D341Med (cell line): ENCODE data around the gene MAST4.
"Not testable (repeated sequence)": the region's sequence is repeated elsewhere in the genome, so short reads cannot be mapped to it uniquely, and the experiment has no call there.

ENCODE experiments used
- DNase-seq: peaks from one replicate; pipeline ENCODE4 v3.0.0; 2012; ENCODE audit warnings: low spot score

The MAST4 gene

DNA sequence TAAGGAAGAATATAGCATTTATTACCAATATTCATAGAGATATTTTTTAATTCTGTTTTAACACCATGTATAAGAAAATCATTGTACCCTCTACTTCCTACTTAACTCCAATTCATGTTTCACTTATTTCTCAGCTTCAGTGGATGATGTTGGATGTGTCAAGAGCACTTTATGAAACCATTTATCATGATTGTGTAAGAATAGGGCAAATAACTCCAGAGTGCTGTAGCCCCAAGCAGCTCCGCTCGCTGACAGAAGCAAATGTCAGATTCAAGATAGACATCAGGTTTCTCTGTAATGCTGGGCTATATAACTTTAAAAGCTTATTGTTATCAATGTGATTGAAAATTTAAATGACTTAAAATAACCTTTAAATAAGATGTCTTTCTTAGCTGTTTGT lies 50.4 kb downstream of the MAST4 start:
- no peak for DNase-seq

- DNase-seq: no peak
Observed at GRCh38 chr5:66647146-66647856, 51.1 kb downstream of the MAST4 start.

GRCh38 chr5:66652818-66653217 lies 56.6 kb downstream of the MAST4 start:
- DNase-seq: no peak

GRCh38 chr5:66653325-66653724 lies 57.1 kb downstream of the MAST4 start:
- no peak for DNase-seq

DNA sequence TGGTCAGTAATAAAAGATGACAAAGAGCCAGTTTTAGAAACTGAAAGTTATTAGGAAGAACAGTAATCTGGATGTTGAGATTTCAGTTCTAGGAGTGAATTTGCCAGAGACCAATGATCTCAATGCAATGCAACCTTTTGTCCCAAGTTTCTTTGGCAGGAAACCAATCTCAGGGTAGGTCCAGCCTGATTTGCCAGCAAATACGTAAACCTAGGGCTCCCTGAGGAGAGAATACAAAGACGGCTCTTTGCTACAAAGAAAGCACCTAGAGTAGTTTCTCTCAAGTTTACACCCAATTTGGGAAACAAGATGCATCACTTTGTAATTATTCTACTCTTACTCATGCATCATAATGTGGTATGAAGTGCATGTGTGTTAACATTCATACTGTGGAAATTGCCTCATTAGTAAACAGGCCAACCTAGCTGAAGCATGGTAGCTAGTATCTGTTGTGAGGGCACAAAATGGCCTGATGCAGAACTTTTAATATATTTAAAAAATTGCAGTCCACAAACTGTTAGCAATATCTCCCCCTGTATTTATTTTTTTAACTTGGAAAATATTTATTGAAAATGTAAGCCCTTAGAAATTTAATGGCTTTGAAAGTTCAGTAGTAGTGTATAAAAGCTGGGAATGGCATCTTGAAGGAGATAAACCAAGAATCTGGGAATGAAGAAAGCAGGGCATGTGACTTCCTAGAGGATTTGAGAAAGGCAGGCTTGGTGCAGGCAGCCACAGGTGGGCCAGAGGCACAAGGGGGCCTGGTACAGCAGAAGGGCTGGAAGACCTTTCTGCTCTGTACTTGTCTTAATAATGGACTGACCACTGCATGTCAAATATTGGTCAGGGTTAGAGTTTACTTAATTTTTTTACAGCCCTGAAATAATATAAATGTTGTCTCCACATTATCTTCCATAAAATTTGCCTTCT lies 59.5 kb downstream of the MAST4 start:
- DNase-seq: no peak

GRCh38 chr5:66658516-66658915 lies 62.3 kb downstream of the MAST4 start:
- DNase-seq: no peak

DNA sequence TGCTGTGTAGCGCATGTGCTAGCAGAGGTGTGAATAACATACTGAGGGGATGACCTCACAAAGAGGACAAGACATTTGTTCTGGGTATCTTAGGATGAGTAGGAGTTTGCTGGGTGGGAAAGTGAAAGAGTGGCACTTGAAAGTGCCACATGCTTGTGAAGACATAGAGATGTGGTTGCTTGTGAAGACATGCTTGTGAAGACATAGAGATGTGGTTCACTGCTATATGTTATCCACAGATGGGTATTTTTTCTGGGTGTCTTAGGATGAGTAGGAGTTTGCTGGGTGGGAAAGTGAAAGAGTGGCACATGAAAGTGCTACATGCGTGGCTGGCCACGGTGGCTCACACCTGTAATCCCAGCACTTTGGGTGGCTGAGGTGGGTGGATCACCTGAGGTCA lies 63.6 kb downstream of the MAST4 start:
- DNase-seq: no peak

GRCh38 chr5:66660396-66660795 lies 64.2 kb downstream of the MAST4 start:
- no peak for DNase-seq

- no peak for DNase-seq
Observed at GRCh38 chr5:66661149-66661548, 65.0 kb downstream of the MAST4 start.

DNA sequence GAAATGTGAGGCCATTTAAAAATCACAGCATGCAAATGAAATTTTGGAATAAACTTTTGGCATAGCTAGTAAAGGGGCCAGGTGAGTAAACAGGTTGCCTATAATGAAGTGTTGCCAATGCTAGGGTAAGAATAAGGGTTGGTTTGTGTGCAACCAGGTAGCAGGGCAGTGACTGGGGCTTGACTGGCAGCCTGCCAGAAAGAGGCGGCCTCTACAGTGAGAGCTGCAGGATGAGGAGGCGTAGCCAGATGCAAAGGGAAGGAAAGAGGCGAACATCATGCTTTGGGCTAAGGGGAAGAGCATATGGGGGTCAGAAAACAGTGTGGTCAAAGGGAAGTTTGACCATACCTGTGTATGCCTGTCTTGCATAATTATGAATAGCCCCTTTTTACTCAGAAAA lies 70.6 kb downstream of the MAST4 start:
- DNase-seq: peak; percentile 31

- DNase-seq: no peak
Observed at GRCh38 chr5:66669086-66669861, 73.1 kb downstream of the MAST4 start.

DNA sequence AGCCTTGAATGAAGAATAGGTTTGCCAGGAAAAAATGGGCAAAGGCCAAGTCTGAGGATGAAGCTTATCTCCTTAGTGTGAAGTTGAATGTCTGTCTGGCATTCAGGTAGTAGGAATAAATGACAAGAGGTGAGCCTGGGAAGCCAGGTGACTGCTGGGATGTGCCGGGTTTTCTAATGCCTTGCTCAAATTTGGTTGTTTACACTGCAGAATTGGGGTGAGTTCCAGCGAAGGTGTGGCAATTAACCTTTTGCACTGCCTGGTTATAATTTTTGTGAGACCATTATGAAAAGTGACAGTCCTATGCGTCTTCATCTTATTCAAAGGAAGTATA lies 73.6 kb downstream of the MAST4 start:
- no peak for DNase-seq

- DNase-seq: no peak
Observed at GRCh38 chr5:66671305-66671704, 75.1 kb downstream of the MAST4 start.

GRCh38 chr5:66674802-66675201 lies 78.6 kb downstream of the MAST4 start:
- no peak for DNase-seq

DNA sequence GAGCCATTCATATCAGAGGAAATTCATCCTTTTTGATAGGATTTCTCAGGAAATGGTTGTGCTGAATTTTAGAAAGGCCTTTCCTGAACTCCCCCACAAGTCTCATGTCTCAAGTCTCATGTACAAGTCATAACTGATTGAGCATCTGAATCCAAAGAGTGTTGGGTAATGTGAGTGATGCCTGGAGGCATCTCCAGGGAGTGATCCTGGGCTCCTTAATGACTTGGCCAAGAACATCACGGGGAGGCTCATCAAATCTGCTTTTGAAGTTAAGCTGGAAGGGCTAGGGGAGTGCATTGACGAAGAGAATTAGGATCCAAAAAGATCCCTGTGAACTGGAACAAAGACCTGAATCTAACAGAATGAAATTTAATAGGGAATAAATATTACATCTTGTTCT lies 79.2 kb downstream of the MAST4 start:
- DNase-seq: no peak

GRCh38 chr5:66680221-66680620 lies 84.0 kb downstream of the MAST4 start:
- no peak for DNase-seq

DNA sequence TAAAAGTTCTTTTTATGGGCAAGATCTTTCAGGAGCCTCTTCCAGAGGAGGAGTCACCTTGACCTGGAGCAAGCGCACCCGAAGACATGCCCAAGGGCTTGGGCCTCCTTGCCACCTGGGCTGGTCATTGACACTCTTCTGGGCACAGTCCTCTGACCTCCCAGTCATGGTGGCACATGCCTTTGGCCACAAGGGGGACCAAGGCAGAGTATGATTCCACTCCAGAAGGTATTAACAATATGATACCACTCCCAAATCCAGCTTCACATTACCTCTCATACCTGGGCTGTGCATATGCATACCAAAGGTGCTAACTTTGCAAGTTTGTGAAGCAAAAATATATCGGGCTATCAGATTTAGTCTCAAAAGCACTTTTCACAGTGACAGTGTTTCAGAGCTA lies 84.6 kb downstream of the MAST4 start:
- DNase-seq: no peak

- no peak for DNase-seq
Observed at GRCh38 chr5:66684663-66685062, 88.5 kb downstream of the MAST4 start.

DNA sequence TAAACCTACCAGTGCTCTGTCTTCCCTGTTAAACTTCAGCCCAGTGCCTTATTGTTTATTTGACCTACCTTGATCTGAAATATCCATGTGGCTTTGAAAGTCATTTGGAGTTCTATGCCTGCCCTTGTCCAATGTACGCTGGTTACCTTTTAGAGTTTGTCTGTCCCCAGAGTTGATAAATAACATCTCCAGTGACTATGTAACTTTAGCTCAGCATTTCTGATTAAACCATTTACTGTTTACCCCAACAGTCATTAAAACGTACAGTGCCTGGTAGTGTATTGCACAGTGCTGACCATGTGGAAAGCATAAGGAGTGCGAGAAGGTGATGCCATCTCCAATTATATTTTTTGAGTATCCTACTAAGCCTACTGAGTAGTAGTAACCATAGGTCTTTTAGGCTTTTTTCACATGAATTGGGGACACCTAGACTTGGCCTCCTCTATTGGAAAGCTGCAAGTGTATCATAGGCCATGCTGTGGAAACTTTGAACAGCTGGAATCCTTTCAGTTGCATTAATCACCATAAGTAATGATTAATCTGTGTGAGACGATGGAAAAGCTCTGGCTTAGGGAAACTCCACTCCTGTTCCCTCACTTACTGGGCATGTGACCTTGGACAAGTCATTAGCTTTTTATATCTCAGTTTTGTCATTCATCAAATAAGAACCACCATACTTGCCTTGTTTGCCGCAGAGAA lies 93.5 kb downstream of the MAST4 start:
- DNase-seq: no peak

DNA sequence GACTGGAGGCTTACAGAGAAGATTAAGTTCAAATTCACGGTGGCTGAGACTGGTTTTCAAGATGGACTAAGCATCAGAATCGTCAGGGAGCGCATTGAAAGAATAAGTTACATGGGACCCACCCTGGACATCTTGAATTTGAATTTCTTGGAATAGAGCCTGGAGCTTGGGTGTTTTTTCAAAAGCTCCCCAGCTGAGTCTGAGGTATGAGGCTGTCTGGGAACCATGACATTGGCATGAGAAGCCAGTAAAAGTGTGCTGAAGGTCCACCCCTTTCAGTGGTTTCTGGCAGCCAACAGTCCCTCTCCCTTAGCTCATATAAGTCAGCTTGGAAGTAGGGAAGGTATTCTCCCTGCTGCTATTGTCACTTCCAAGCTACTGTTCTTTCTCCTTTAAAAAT lies 97.8 kb downstream of the MAST4 start:
- no peak for DNase-seq

- DNase-seq: not testable (repeated sequence)
Observed at GRCh38 chr5:66695840-66696239, 99.6 kb downstream of the MAST4 start.
